Sigmoid colon (tissue), 4 donors: ENCODE results near the gene CSRNP2.
"Not testable (repeated sequence)": the region's sequence is repeated elsewhere in the genome, so short reads cannot be mapped to it uniquely, and the experiment has no call there.

ENCODE experiments used
- CTCF ChIP-seq, 4 experiments: fragments of 450-650 bp in 3 of 4; fragments of 200-600 bp in 1 of 4; IDR thresholded peaks; one replicate each; pipeline ENCODE4 v1.5.1; 2016 to 2019; ENCODE audit warnings: antibody characterized with exemption in 4 of 4, mild to moderate bottlenecking in 3 of 4, moderate library complexity in 2 of 4
- EP300 ChIP-seq, 4 donors: sonication (generic); formaldehyde crosslinking; IDR thresholded peaks; one replicate each; pipeline ENCODE4 v1.6.1; 2017; ENCODE audit warnings: antibody characterized with exemption in 4 of 4
- POLR2AphosphoS5 ChIP-seq, 4 donors: sonication (generic); formaldehyde crosslinking; IDR thresholded peaks; one replicate each; pipeline ENCODE4 v1.6.1; 2017; ENCODE audit warnings: antibody characterized with exemption in 4 of 4

- not testable (repeated sequence) for TF ChIP-seq POLR2AphosphoS5, CTCF, EP300 (IDR thresholded peaks at IDR 0.05)
These were observed 5.0 kb downstream of the CSRNP2 start for GRCh38 chr12:51078346-51078745.
